PFSK-1 (cell line): ENCODE results near the gene EOGT.

Experiments
- SIN3A ChIP-seq: IDR thresholded peaks from 2 replicates; pipeline ENCODE4 v1.6.1; 2012; ENCODE audit warnings: mild to moderate bottlenecking, low read length, moderate library complexity, borderline replicate concordance; ENCODE audit not compliant: insufficient read depth
- TAF1 ChIP-seq: IDR thresholded peaks from 2 replicates; pipeline ENCODE4 v1.6.1; 2012; ENCODE audit warnings: low read length, control low read depth, borderline replicate concordance; ENCODE audit not compliant: insufficient read depth

- TF ChIP-seq TAF1, result no peak
- no peak for TF ChIP-seq SIN3A
These were observed 46.2 kb upstream of the EOGT start for GRCh38 chr3:69059688-69060087.
